GM18861 (cell line): ENCODE measurements around the gene KRTAP2-3.
"Not testable (repeated sequence)": the region's sequence is repeated elsewhere in the genome, so short reads cannot be mapped to it uniquely, and the experiment has no call there.

Source experiments
- ATAC-seq: cut with Tn5 transposase; IDR thresholded peaks from one replicate; pipeline ENCODE4 v1.9.1; 2021; ENCODE audit not compliant: unreplicated experiment

Gene KRTAP2-3, protein sequence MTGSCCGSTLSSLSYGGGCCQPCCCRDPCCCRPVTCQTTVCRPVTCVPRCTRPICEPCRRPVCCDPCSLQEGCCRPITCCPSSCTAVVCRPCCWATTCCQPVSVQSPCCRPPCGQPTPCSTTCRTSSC

DNA sequence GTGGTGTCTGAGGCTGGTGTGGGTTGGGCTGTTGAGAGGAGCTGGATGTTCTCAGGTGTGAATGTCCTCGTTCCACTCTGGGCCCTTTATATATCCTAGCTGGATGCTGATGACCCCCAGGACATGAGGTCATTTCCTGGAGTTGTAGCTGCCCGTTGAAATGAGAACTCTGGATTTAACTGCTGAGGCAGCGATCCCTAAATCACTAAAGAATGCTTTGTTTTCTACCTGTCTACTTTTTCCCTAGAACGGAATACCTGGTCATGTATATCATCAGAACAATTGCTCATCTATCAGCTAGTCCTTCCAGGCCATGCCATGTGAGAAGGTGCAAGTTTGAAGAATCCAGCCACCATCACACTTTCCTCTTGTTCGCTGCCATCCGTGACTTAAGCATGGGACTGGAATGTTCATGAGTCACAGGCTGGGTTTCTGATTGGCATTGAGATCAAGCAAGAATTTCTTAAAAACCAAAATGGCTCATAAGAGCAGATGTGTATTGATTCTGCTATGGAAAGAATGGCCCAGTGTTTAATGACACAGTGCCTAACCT lies at the start of gene KRTAP2-3:
KRTAP2-3 (minus strand) TSS at position 63 of the 553 bp plus-strand sequence. CDS start 64 bp downstream, outside the sequence.
- no peak for ATAC-seq

DNA sequence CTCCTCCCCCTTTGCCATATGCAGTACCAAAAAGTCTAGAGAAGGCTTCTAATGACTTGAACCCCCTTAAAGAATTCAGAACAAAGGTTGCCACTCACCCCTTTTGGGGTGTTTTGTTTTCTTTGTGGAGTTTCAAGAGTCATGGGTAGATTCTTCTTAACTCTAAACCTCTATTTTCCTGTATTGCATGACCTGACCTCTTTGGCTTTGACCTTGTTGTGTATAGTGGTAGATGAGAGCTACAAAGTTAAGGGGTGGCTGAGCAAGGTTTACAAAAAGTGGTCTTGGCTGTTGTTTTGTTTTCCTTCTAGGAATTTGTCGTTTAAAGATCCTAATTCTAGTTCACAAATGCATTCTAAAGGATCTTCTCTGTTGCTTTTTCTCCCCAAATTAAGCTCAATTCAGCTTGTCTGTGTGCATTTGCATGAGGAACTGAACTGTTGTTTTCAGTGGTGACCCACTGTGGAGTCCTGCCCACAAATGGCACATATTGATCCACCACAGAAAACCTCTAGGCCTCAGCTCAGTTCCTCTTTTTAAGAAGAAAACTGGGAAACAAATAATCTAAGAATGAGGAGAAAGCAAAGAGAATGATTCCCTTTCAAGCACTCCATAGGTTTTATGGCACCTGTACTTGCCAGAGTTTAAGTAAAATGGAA lies 48.9 kb upstream of the KRTAP2-3 start:
- not testable (repeated sequence) for ATAC-seq

DNA sequence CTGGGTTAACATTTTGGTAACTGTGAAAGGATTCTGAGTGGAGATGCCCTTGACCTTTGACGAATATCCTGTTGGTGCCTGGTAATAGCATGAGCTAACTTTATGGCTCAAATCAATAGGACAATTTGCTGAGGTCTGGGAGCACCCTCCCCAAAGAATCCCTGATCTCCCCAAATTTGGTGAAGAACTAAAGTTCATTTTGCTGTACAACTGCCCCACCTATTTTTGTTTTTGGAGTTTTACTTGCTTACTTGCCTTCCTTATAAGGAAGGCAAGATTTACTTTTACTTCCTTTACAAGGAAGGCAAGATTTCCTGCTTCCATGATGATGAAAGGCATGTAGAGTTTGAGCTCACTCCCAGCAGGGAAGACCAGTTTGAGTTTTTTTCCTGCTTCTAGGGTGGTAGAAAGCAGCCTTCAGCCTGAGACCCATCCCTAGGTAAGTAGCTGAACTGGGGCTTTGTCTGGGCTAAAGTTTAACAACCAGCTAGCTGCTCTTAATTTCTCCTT lies 48.1 kb upstream of the KRTAP2-3 start:
- no peak for ATAC-seq

DNA sequence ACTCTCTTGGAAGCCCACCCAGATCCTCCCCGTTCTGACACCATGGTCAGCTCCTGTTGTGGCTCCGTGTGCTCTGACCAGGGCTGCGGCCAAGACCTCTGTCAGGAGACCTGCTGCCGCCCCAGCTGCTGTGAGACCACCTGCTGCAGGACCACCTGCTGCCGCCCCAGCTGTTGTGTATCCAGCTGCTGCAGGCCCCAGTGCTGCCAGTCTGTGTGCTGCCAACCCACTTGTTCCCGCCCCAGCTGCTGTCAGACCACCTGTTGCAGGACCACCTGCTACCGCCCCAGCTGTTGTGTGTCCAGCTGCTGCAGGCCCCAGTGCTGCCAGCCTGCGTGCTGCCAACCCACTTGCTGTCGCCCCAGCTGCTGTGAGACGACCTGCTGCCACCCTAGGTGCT lies 45.4 kb upstream of the KRTAP2-3 start, which contains the start of gene KRTAP4-9:
KRTAP4-9 (plus strand) TSS at position 43 of the 400 bp plus-strand sequence; CDS start at position 43, 0 bp downstream.
- ATAC-seq, result not testable (repeated sequence)

DNA sequence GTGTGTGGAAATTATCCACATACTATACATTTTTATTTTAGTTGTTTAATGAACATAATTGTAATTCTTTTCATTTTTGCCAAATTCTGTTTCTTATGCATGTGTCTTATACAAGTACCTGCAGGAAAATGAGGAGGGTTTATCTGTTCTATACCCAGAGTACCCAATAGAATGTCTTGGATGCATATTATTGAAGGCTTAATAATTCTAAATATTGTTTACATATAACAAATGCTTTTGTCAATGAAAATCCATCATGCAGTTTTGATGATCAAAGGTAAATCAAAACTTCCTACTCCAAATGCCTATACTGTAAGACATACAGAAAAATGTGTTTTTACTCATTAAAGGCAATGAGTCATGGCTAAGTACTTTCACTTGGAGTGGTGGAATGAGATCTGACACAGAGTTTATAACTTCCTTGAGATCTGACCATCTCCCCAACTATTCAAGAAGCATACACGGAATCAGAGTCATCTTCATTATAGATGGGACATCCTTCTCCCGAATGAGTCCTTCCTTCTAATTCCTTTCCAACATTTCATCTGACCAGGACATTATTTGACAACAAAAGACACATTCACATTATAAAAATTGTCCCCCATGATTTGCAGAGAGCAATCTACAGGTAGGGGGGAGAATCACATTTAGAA lies 44.6 kb upstream of the KRTAP2-3 start:
- ATAC-seq, result not testable (repeated sequence)

DNA sequence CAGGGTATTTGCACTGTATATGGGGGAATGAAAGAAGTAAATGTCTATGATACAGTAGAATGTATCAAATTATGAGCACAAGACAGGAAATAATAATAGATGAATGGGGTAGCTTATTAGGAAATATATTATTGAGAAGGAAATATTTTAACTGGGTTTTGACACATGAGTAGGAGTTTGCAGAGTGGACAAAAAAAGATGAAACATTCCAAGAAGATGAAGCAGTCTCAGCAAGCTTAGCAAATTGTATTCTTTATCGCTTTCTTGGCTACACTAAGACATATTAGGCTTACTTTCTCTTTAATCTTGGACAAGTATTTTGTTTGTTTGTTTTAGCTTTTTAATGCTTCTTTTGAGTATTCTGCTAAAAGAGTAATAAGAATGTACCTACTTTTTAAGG lies 44.0 kb upstream of the KRTAP2-3 start:
- ATAC-seq, result no peak

DNA sequence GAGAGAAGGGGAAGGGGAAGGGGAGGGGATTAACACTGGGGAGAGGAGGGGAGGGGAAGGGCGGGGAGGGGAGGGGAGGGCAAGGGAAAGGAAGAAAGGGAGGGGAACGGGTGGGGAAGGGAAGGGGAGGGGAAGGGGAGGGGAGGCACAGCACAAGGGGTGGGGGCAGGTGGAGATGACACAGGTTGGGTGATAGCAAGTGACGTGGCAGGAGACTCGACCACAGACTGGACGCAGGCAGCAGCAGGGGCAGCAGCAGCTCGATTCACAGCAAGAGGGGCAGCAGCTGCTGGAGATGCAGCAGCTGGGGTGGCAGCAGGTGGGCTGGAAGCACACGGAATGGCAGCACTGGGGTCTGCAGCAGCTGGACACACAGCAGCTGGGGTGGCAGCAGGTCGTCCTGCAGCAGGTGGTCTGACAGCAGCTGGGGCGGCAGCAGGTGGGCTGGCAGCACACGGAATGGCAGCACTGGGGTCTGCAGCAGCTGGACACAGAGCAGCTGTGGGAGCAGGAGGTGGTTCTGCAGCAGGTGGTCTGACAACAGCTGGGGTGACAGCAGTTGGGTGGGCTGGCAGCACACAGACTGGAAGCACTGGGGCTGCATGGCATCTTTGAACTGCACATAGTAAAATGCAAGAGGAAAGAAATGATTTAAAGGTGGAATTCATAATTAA lies 41.8 kb upstream of the KRTAP2-3 start, which contains the start of gene KRTAP4-16:
KRTAP4-16 (minus strand) TSS at position 624 of the 674 bp plus-strand sequence; CDS start at position 624, 0 bp downstream.
- no peak for ATAC-seq

DNA sequence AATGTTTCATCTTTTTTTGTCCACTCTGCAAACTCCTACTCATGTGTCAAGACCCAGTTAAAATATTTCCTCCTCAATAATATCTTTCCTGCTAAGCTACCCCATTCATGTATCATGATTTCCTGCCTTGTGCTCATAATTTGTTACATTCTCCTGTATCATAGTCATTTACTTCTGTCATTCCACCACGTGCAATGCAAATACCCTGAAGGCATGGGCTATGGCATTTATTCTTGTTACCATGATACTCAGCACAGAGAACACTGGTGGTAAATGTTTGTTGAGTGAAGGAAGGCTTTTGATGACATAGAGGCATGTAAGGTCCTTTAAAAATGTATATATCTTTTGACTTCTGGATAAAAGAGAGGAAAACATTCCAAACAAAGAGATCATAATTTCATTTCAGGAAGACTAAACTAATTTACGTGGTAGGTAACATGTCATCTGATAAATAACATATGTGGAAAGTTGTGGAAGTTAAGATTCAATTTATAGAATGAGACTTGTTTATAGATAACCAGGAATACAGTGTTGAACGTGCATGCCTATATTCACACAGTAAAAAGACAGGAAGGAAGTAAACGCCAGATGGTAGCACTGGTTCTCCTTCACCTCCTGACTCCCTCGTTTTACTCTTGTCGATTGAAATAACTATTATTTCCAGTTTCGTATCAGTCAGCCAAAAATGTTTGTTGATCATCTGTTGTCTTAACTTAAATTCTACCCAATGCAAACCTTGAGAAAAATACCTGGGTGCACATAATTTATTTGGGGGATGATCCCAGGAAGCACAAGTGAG lies 40.0 kb upstream of the KRTAP2-3 start:
- not testable (repeated sequence) for ATAC-seq

DNA sequence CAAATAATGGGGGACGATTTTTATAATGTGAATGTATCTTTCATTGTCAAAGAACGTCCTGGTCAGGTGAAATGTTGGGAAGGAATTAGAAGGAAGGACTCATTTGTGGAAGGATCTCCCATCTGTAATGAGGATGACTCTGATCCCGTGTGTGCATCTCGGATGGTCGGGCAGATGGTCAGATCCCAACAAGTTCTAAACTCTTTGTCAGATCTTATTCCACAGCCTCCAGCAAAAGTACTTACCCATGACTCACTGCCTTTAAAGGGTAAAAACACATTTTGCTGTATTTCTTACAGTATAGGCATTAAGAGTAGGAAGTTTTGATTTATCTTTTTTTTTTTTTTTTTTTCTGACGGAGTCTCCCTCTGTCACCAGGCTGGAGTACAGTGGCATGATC lies 38.6 kb upstream of the KRTAP2-3 start:
- no peak for ATAC-seq

DNA sequence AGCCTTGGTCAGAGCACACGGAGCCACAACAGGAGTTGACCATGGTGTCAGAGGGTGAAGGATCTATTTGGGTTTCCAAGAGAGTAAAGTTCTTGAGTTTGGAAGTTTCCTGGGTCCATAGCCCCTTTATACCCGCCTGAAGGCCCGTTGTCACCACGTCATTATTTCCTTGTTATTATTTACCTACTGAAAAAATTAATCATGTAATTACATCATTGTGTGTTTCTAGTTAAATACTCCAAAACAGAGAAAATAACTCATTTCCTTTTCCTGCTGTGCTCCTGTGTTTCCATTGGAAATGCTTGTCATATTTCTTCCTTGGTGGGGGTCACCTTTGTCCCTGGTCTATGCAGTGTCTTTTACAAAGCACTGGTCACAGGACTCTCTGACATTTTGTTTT lies 38.1 kb upstream of the KRTAP2-3 start, which contains the start of gene KRTAP4-8:
KRTAP4-8 (minus strand) TSS at position 101 of the 400 bp plus-strand sequence; CDS start at position 43, 58 bp downstream.
- ATAC-seq, result no peak

DNA sequence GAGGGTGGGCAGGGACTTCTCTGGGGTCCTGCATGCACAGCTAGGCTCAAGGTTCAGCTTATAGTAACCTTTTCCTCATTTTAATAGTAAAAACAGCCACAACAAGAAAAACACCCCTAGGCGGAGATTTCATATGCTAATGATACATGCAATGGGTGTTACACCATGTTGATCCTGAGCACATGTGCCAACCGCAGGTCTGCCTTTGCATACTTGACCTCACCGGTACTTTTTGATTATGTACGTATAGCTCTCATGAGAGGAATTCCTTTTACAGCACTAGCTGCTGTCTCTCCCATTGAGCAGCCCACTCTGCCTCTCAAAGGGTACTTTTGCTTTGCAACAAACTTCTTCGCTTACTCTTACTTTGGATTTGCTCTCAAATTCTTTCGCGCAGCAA lies 36.1 kb upstream of the KRTAP2-3 start:
- no peak for ATAC-seq

DNA sequence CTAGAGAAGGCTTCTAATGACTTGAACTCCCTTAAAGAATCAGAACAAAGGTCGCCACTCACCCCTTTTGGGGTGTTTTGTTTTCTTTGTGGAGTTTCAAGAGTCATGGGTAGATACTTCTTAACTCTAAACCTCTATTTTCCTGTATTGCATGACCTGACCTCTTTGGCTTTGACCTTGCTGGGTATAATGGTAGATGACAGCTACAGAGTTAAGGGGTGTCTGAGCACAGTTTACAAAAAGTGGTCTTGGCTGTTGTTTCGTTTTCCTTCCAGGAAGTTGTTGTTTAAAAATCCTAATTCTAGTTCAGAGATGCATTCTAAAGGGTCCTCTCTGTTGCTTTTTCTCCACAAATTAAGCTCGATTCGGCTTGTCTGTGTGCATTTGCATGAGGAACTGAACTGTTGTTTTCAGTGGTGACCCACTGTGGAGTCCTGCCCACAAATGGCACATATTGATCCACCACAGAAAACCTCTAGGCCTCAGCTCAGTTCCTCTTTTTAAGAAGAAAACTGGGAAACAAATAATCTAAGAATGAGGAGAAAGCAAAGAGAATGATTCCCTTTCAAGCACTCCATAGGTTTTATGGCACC lies 28.9 kb upstream of the KRTAP2-3 start:
- not testable (repeated sequence) for ATAC-seq

DNA sequence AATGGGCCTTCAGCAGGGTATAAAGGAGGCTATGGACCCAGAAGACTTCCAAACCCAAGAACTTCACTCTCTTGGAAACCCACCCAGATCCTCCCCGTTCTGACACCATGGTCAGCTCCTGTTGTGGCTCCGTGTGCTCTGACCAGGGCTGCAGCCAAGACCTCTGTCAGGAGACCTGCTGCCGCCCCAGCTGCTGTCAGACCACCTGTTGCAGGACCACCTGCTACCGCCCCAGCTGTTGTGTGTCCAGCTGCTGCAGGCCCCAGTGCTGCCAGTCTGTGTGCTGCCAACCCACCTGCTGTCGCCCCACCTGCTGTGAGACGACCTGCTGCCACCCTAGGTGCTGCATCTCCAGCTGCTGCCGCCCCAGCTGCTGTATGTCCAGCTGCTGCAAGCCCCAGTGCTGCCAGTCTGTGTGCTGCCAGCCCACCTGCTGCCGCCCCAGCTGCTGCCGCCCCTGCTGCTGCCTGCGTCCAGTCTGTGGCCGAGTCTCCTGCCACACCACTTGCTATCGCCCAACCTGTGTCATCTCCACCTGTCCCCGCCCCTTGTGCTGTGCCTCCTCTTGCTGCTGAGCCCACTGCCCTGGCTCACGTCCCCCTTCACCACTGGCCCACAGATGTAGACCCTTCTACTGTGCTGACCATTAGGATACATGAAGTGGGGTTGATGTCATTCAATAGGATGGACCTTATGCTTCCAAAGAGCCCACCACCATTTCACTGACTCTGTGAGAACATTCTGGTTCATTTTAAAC lies 24.4 kb upstream of the KRTAP2-3 start, which contains the start of gene KRTAP4-7:
KRTAP4-7 (plus strand) TSS at position 51 of the 757 bp plus-strand sequence; CDS start at position 108, 57 bp downstream.
- ATAC-seq, result not testable (repeated sequence)

DNA sequence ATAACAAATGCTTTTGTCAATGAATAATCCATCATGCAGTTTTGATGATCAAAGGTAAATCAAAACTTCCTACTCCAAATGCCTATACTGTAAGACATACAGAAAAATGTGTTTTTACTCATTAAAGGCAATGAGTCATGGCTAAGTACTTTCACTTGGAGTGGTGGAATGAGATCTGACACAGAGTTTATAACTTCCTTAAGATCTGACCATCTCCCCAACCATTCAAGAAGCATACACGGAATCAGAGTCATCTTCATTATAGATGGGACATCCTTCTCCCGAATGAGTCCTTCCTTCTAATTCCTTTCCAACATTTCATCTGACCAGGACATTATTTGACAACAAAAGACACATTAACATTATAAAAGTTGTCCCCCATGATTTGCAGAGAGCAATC lies 23.5 kb upstream of the KRTAP2-3 start:
- not testable (repeated sequence) for ATAC-seq

DNA sequence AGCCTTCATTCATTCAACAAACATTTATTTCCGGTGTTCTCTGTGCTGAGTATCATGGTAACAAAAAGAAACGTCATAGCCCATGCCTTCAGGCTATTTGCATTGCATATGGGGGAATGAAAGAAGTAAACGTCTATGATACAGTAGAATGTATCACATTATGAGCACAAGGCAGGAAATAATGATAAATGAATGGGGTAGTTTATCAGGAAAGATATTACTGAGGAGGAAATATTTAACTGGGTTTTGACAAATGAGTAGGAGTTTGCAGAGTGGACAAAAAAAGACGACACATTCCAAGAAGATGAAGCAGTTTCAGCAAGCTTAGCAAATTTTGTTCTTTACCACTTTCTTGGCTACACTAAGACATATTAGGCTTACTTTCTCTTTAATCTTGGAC lies 22.7 kb upstream of the KRTAP2-3 start:
- no peak for ATAC-seq

DNA sequence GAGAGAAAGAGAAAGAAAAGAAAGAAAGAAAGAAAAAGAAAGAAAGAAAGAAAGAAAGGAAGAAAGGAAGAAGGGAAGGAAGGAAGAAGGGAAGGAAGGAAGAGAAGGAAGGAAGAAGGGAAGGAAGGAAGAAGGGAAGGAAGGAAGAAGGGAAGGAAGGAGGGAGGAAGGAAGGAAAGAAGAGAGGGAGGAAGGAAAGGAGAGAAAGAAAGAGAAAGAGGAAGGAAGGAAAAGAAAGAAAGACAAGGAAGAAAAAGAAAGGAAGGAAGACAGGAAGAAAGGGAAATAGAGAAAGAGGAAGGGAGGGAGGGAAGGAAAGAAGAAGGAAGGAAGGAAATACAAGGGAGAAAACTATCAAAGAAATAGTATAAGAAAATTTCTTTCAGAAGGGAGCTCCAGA lies 16.9 kb upstream of the KRTAP2-3 start:
- no peak for ATAC-seq

DNA sequence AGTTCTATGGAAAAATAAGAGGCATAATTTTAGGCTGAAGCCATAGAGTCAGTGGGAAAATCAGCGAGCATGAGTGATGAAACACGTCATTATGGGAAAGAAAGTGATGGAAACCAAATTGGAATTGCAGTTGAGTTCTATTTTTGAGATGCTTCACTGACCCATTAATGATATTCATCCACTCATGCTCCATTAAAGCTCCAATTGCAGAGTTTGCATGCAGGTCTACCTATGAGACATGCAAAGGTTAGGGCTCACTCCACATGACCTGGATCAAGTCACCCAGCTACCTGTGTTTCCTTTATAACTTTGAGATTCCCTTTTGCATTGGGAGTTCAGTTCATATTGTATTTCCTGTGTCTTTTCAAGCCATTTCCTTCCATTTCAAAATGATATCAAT lies 13.8 kb upstream of the KRTAP2-3 start:
- ATAC-seq, result no peak

DNA sequence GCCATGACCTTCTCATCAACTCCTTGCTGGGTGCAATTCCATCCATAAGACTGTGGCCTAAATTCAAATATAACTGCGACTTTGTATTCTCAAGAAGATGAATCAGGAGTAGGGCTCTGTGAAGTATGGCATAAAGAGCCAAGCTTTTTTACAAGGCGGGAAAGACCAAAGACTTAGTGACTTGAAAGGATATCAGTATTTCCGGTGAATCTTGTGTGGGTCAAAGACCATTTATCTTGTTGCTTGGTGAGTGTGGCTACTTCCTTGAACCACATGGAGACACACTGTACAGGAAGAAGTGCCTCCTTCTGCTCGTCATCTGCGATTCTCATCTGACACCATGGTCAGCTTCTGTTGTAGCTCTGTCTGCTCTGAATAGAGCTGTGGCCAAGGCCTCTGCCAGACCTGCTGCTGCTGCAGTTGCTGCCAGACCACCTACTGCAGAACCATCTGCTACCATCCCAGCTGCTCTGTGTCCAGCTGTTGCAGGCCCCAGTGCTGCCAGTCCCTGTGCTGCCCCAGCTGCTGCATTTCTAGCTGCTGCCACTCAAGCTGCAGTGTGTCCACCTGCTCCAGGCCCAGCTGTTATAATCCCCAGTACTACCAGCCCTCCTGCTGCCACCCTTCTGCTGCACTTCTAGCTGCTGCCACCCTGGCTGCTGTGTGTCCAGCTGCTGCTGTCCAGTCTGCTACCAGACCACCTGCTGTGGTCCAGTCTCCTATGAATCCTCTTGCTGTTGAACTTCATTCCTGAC lies 11.9 kb upstream of the KRTAP2-3 start:
- ATAC-seq, result no peak
